Uterus (tissue), 4 donors: ENCODE results near the gene CDSN. TPM values are rescaled to one million over a fixed set of nuclear protein-coding genes. Genes with fewer than 3 reads are reported as not detected.

Experiments
- DNase-seq, 2 donors: peaks; one replicate each; pipeline ENCODE4 v3.0.0-alpha.2; 2019 to 2020
- H3K27ac ChIP-seq, 2 donors: fragments of 200-600 bp; sonication (generic); 1 replicate in 1 of 2; 2 replicates in 1 of 2; pipeline ENCODE4 v1.5.1; 2016 to 2018
- H3K27me3 ChIP-seq, 2 donors: fragments of 200-600 bp; sonication (generic); one replicate each; pipeline ENCODE4 v1.5.1; 2018 to 2019; ENCODE audit warnings: control low read depth in 1 of 2
- H3K36me3 ChIP-seq, 2 donors: fragments of 200-600 bp; sonication (generic); one replicate each; pipeline ENCODE4 v1.5.1; 2019; ENCODE audit warnings: control low read depth in 1 of 2
- H3K4me1 ChIP-seq, 2 donors: fragments of 200-600 bp; sonication (generic); one replicate each; pipeline ENCODE4 v1.5.1; 2018 to 2019; ENCODE audit warnings: control low read depth in 1 of 2
- H3K4me3 ChIP-seq, 2 donors: fragments of 200-600 bp; sonication (generic); 1 replicate in 1 of 2; 2 replicates in 1 of 2; pipeline ENCODE4 v1.5.1; 2018 to 2019; ENCODE audit warnings: mild to moderate bottlenecking in 1 of 2
- H3K9me3 ChIP-seq, 2 donors: fragments of 200-600 bp; sonication (generic); one replicate each; pipeline ENCODE4 v1.5.1; 2019; ENCODE audit warnings: control low read depth in 1 of 2
- CTCF ChIP-seq, 4 experiments: fragments of 200-600 bp in 2 of 4; fragments of 450-650 bp in 2 of 4; sonication (generic) in 2 of 4; IDR thresholded peaks; one replicate each; pipeline ENCODE4 v1.5.1; 2016 to 2019; ENCODE audit warnings: antibody characterized with exemption in 4 of 4, mild to moderate bottlenecking in 2 of 4, moderate library complexity in 1 of 4
- POLR2A ChIP-seq, 2 donors: fragments of 450-650 bp; IDR thresholded peaks; one replicate each; pipeline ENCODE4 v1.6.1; 2016; ENCODE audit warnings: antibody characterized with exemption in 2 of 2, mild to moderate bottlenecking in 1 of 2, moderate library complexity in 1 of 2
- intact Hi-C: fragments of 100-400 bp; cut with DNase I; formaldehyde crosslinking; loops from one replicate; pipeline ENCODE4 v1.15.1; 2023; ENCODE audit warnings: low total_unique reads
- total RNA-seq, 4 donors: library from RNA; depleted of rRNA in 3 of 4; stranded (reverse); fragments of >200 nt in 3 of 4; gene quantifications; one replicate each; pipeline versions ENCODE4 v1.1.0 to v1.2.4, GENCODE V29; 2014 to 2023
- donor health status: DM: yes; HTN: yes; CAD: no.

Gene CDSN
- total RNA-seq, 4 donors from 2014 or later: 0.28 TPM; not detected in 3

- no peaks in the 10 kb centered on the region for H3K4me1 ChIP-seq
- H3K9me3 ChIP-seq: no peaks in the 10 kb centered on the region
- TF ChIP-seq POLR2A (IDR thresholded peaks at IDR 0.05) (peak; percentile 42 to 74), CTCF (IDR thresholded peaks at IDR 0.05) (peak in 2 of 4 experiments; percentile 3 to 6)
- intact Hi-C loops: no loop called here
- peak within 1 kb of the TSS; percentile 69 to 78 for H3K4me3 ChIP-seq
- no peaks in the 10 kb centered on the region for H3K27me3 ChIP-seq
- H3K27ac ChIP-seq: peak within 1 kb of the TSS; percentile 86 to 87
- peak; percentile 99 to 100 for DNase-seq
- H3K36me3 ChIP-seq: no peaks in the 10 kb centered on the region
These were observed 38.1 kb upstream of the CDSN start, which contains the start of gene TCF19 for GRCh38 chr6:31158140-31158862. TCF19 (plus strand) TSS chr6:31158589; CDS start chr6:31159470, 881 bp downstream.

- H3K36me3 ChIP-seq: no peaks in the 10 kb centered on the region
- intact Hi-C loops: no loop called here
- DNase-seq: no peak
- H3K9me3 ChIP-seq: no peaks in the 10 kb centered on the region
- H3K27ac ChIP-seq: peak within 1 kb of the TSS; percentile 86 to 87
- no peaks in the 10 kb centered on the region for H3K4me1 ChIP-seq
- H3K27me3 ChIP-seq: no peaks in the 10 kb centered on the region
- TF ChIP-seq POLR2A (IDR thresholded peaks at IDR 0.05): no peak
- TF ChIP-seq CTCF (IDR thresholded peaks at IDR 0.05): no peak
- peak within 1 kb of the TSS; percentile 69 to 78 for H3K4me3 ChIP-seq
These were observed 37.4 kb upstream of the CDSN start, which contains the start of gene CCHCR1 for GRCh38 chr6:31157513-31158139. CCHCR1 (minus strand) TSS chr6:31157802; CDS start chr6:31157600, 202 bp downstream.

GRCh38 chr6:31156641-31157040, 36.4 kb upstream of the CDSN start:
- no peaks in the 10 kb centered on the region for H3K27me3 ChIP-seq
- H3K36me3 ChIP-seq: no peaks in the 10 kb centered on the region
- H3K4me3 ChIP-seq: no peak overlapping the region
- H3K27ac ChIP-seq: no peak overlapping the region
- TF ChIP-seq CTCF (IDR thresholded peaks at IDR 0.05): no peak
- TF ChIP-seq POLR2A (IDR thresholded peaks at IDR 0.05): no peak
- intact Hi-C loops: no loop called here
- no peaks in the 10 kb centered on the region for H3K4me1 ChIP-seq
- no peak for DNase-seq
- H3K9me3 ChIP-seq: no peaks in the 10 kb centered on the region

DNA sequence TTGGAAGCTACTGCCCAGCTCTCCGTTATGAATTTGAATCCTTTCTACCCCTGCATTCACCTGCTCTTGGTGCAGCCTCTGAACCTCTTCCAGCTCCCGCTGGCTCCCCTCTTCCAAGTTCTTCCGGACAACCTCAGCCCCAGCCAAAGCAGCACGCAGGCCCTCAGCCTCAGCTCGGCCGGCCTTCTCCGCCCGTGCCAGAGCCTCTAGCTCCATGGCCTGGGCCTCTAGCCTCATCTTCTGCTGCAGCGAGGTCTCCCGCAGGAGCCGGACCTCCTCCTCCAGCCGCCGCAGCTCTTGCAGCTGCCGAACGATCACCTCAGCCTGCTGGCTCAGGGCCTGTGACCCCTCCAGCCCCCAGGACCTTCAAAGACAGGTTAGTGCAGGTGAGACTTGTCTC, 34.2 kb upstream of the CDSN start:
- no peaks in the 10 kb centered on the region for H3K4me1 ChIP-seq
- TF ChIP-seq CTCF (IDR thresholded peaks at IDR 0.05) (no peak), POLR2A (IDR thresholded peaks at IDR 0.05) (no peak)
- H3K4me3 ChIP-seq: no peak overlapping the region
- intact Hi-C loops: no loop called here
- H3K36me3 ChIP-seq: no peaks in the 10 kb centered on the region
- no peaks in the 10 kb centered on the region for H3K27me3 ChIP-seq
- H3K9me3 ChIP-seq: no peaks in the 10 kb centered on the region
- no peak overlapping the region for H3K27ac ChIP-seq
- DNase-seq: no peak

DNA sequence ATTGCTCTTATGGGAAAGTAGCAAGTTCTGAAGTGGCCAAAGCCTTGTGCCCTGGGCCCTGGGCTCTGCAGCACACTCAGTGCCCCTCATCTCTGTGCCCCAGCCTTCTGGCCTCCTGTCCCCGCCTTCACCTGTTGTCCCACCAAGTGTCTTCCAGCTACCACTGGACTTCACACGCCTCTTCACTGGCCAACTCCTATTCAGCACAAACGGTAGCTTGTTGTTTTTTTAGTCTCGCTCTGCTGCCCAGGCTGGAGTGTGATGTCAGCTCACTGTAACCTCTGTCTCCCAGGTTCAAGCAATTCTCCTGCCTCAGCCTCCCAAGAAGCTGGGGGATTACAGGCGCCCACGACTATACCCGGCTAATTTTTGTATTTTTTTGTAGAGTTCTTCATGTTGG, 32.5 kb upstream of the CDSN start:
- DNase-seq: no peak
- H3K9me3 ChIP-seq: no peaks in the 10 kb centered on the region
- H3K27ac ChIP-seq: no peak overlapping the region
- H3K4me3 ChIP-seq: no peak overlapping the region
- no peak for TF ChIP-seq CTCF (IDR thresholded peaks at IDR 0.05)
- no peak for TF ChIP-seq POLR2A (IDR thresholded peaks at IDR 0.05)
- H3K36me3 ChIP-seq: no peaks in the 10 kb centered on the region
- no peaks in the 10 kb centered on the region for H3K4me1 ChIP-seq
- intact Hi-C loops: no loop called here
- no peaks in the 10 kb centered on the region for H3K27me3 ChIP-seq
